NT2/D1 (cell line): ENCODE measurements around the gene GLI1.

Source experiments
- SUZ12 ChIP-seq: IDR thresholded peaks from 2 replicates; pipeline ENCODE4 v1.6.1; 2011; ENCODE audit not compliant: insufficient read length, insufficient read depth; ENCODE audit errors: extremely low read depth
- YY1 ChIP-seq: IDR thresholded peaks from 2 replicates; pipeline ENCODE4 v1.6.1; 2011; ENCODE audit not compliant: insufficient read length, insufficient read depth

- TF ChIP-seq SUZ12 (no peak), YY1 (no peak)
Measured at GRCh38 chr12:57521525-57522010, 62.0 kb downstream of the GLI1 start.
